K562 (cell line): ENCODE results near the gene DIAPH1. TPM values are rescaled to one million over a fixed set of nuclear protein-coding genes. Genes with fewer than 3 reads are reported as not detected.

Experiments
- ETV1 ChIP-seq: fragments of 450-650 bp; conservative IDR thresholded peaks from 2 replicates; pipeline ENCODE4 v1.6.1; 2016; ENCODE audit warnings: missing genetic modification characterization, control low read depth, low read depth, missing compliant biosample characterization
- GTF2E2 ChIP-seq: fragments of 200-800 bp; sonication (Bioruptor generic); IDR thresholded peaks from 2 replicates; pipeline ENCODE4 v1.6.1; 2016; ENCODE audit warnings: missing genetic modification characterization, missing compliant biosample characterization
- HDAC1 ChIP-seq, 2 experiments: fragments of 450-650 bp; IDR thresholded peaks; 2 replicates each; pipeline ENCODE4 v1.6.1; 2016 to 2017; ENCODE audit warnings: inconsistent platforms in 1 of 2, mild to moderate bottlenecking in 1 of 2, moderate library complexity in 1 of 2
- IRF2 ChIP-seq: sonication (generic); formaldehyde crosslinking; IDR thresholded peaks from 2 replicates; pipeline ENCODE4 v1.8.1; 2022; ENCODE audit warnings: mild to moderate bottlenecking, missing genetic modification reagents
- MEF2A ChIP-seq: IDR thresholded peaks from 2 replicates; pipeline ENCODE4 v1.6.1; 2011; ENCODE audit warnings: low read depth, mild to moderate bottlenecking, low read length, moderate library complexity; ENCODE audit not compliant: control insufficient read depth
- MEIS2 ChIP-seq: fragments of 450-650 bp; IDR thresholded peaks from 2 replicates; pipeline ENCODE4 v1.6.1; 2014; ENCODE audit warnings: mild to moderate bottlenecking; ENCODE audit not compliant: partially characterized antibody
- MXI1 ChIP-seq: IDR thresholded peaks from 2 replicates; pipeline ENCODE4 v1.6.1; 2011; ENCODE audit warnings: low read depth, mild to moderate bottlenecking, improper control_type of control experiment, low read length
- RBBP5 ChIP-seq: fragments of 200-600 bp; sonication (generic); IDR thresholded peaks from 2 replicates; pipeline ENCODE4 v1.6.1; 2012; ENCODE audit warnings: borderline replicate concordance, mild to moderate bottlenecking, low read length, control low read depth, inconsistent platforms; ENCODE audit not compliant: insufficient read depth, poor library complexity, severe bottlenecking
- RFX1 ChIP-seq: fragments of 450-650 bp; IDR thresholded peaks from 2 replicates; pipeline ENCODE4 v1.6.1; 2016; ENCODE audit warnings: mild to moderate bottlenecking, moderate library complexity
- YY1 ChIP-seq, 3 experiments: IDR thresholded peaks; 2 replicates each; pipeline ENCODE4 v1.6.1; 2011; ENCODE audit warnings: low read length in 2 of 3, mild to moderate bottlenecking in 2 of 3, moderate library complexity in 2 of 3, borderline replicate concordance in 1 of 3, control low read depth in 1 of 3, low read depth in 1 of 3; ENCODE audit not compliant: insufficient read depth in 3 of 3, insufficient replicate concordance in 2 of 3, control insufficient read depth in 1 of 3, insufficient read length in 1 of 3; ENCODE audit errors: extremely low read depth in 1 of 3
- ZBTB17 ChIP-seq: fragments of 450-650 bp; formaldehyde crosslinking; IDR thresholded peaks from 2 replicates; pipeline ENCODE4 v1.4.0; 2020; ENCODE audit warnings: mild to moderate bottlenecking
- ZFPM2 ChIP-seq: fragments of 250-450 bp; sonication (Bioruptor Pico); IDR thresholded peaks from 2 replicates; pipeline ENCODE4 v1.5.1; 2022; ENCODE audit warnings: mild to moderate bottlenecking
- ZNF609 ChIP-seq: sonication (generic); formaldehyde crosslinking; IDR thresholded peaks from 2 replicates; pipeline ENCODE4 v1.8.1; 2023; ENCODE audit warnings: missing genetic modification reagents, mild to moderate bottlenecking, borderline replicate concordance
- polyA plus RNA-seq, 8 experiments: library from polyadenylated mRNA; depleted of rRNA in 4 of 8; stranded (reverse) in 5 of 8; unstranded in 3 of 8; fragments of >200 nt; fragmentation: Nextera tagmentation in 2 of 8; fragmentation: Illumina TruSeq in 1 of 8; extraction: Ambion mirVana in 2 of 8; extraction: Trizol in 1 of 8; gene quantifications; 2 replicates each; pipeline versions ENCODE4 v1.2.1 to v1.2.3, GENCODE V29; 2011 to 2014; ENCODE audit warnings: inconsistent platforms in 1 of 8, missing spikeins in 1 of 8
- total RNA-seq, 7 experiments: library from RNA; depleted of rRNA in 6 of 7; stranded (reverse); fragments of >200 nt in 6 of 7; fragmentation: Illumina TruSeq in 2 of 7; extraction: Trizol in 2 of 7; gene quantifications; 2 replicates each; pipeline versions ENCODE4 v1.2.1 to v1.2.3, GENCODE V29; 2011 to 2021; ENCODE audit warnings: low replicate concordance in 1 of 7
- TF ChIP-seq, protein P1 (sequence below), 2 experiments: fragments of 450-650 bp in 1 of 2; sonication (generic) in 1 of 2; formaldehyde crosslinking in 1 of 2; IDR thresholded peaks in 1 of 2; conservative IDR thresholded peaks in 1 of 2; 2 replicates each; pipeline versions ENCODE4 v1.6.1 to v1.8.1; 2016 to 2023; ENCODE audit warnings: mild to moderate bottlenecking in 2 of 2, moderate library complexity in 2 of 2, inconsistent platforms in 1 of 2, missing genetic modification reagents in 1 of 2
- TF ChIP-seq, protein P2 (sequence below): sonication (generic); IDR thresholded peaks from 2 replicates; pipeline ENCODE4 v1.6.1; 2016
- TF ChIP-seq, protein P3 (sequence below): sonication (generic); formaldehyde crosslinking; IDR thresholded peaks from 2 replicates; pipeline ENCODE4 v1.8.0; 2022; ENCODE audit warnings: mild to moderate bottlenecking, missing genetic modification reagents, borderline replicate concordance

DIAPH1 gene
- total and polyA plus RNA-seq, 9 of the 15 experiments (the other 6 are each of a cell fraction or from before 2014, with no cell fraction given): 60.8 to 328 (median 97.8) TPM

GRCh38 chr5:141603923-141604717, 14.7 kb downstream of the DIAPH1 start (continued):
- TF ChIP-seq, protein P1, sequence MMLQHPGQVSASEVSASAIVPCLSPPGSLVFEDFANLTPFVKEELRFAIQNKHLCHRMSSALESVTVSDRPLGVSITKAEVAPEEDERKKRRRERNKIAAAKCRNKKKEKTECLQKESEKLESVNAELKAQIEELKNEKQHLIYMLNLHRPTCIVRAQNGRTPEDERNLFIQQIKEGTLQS (IDR thresholded peaks at IDR 0.05): peak; percentile 63
- TF ChIP-seq, protein P1 (CRISPR knock-in tag; conservative IDR thresholded peaks at IDR 0.05): no peak
- TF ChIP-seq ZFPM2: no peak
- TF ChIP-seq, protein P2, sequence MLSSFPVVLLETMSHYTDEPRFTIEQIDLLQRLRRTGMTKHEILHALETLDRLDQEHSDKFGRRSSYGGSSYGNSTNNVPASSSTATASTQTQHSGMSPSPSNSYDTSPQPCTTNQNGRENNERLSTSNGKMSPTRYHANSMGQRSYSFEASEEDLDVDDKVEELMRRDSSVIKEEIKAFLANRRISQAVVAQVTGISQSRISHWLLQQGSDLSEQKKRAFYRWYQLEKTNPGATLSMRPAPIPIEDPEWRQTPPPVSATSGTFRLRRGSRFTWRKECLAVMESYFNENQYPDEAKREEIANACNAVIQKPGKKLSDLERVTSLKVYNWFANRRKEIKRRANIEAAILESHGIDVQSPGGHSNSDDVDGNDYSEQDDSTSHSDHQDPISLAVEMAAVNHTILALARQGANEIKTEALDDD: 0 out of 2 replicates have a peak, but pooled peaks have one; percentile 27
- peak in 1 of 3 experiments; percentile 23 for TF ChIP-seq YY1 (IDR thresholded peaks at IDR 0.05; ENCODE audit: borderline replicate concordance in 1 of 3, control insufficient read depth in 1 of 3, extremely low read depth in 1 of 3, insufficient read depth in 3 of 3, insufficient read length in 1 of 3, insufficient replicate concordance in 2 of 3, low read depth in 1 of 3, low read length in 2 of 3)
- peak; percentile 59; the same call in 1 of the 2 replicates for TF ChIP-seq MXI1
- 0 out of 2 replicates have a peak, but pooled peaks have one; percentile 43 for TF ChIP-seq GTF2E2 (tag)
- TF ChIP-seq RBBP5: peak; percentile 26
- peak in 1 of 2 experiments; percentile 72; a peak in 2 of 4 replicates for TF ChIP-seq HDAC1 (IDR thresholded peaks at IDR 0.05)
- peak; percentile 61; the same call in 1 of the 2 replicates for TF ChIP-seq MEF2A
- TF ChIP-seq IRF2 (CRISPR knock-in tag): no peak
- no peak for TF ChIP-seq ETV1
- TF ChIP-seq MEIS2: peak; percentile 32
- no peak for TF ChIP-seq ZBTB17 (CRISPR knock-in tag)
- TF ChIP-seq, protein P3, sequence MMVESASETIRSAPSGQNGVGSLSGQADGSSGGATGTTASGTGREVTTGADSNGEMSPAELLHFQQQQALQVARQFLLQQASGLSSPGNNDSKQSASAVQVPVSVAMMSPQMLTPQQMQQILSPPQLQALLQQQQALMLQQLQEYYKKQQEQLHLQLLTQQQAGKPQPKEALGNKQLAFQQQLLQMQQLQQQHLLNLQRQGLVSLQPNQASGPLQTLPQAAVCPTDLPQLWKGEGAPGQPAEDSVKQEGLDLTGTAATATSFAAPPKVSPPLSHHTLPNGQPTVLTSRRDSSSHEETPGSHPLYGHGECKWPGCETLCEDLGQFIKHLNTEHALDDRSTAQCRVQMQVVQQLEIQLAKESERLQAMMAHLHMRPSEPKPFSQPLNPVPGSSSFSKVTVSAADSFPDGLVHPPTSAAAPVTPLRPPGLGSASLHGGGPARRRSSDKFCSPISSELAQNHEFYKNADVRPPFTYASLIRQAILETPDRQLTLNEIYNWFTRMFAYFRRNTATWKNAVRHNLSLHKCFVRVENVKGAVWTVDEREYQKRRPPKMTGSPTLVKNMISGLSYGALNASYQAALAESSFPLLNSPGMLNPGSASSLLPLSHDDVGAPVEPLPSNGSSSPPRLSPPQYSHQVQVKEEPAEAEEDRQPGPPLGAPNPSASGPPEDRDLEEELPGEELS: no peak
- TF ChIP-seq ZNF609 (CRISPR knock-in tag): 0 out of 2 replicates have a peak, but pooled peaks have one; percentile 42
- TF ChIP-seq RFX1: peak; percentile 88
